Stimulated activated CD8-positive, alpha-beta memory T cell treated with anti-CD3 and anti-CD28 coated beads, Interleukin-4, amount 100 ng/mL, for 4 hours (primary cell): ENCODE measurements around the gene ANO4.

Experiments
- DNase-seq, 2 donors: peaks; one replicate each; pipeline ENCODE4 v3.0.0-alpha.2; 2020; ENCODE audit warnings: low read depth in 2 of 2, low spot score in 1 of 2

ANO4 gene

DNA sequence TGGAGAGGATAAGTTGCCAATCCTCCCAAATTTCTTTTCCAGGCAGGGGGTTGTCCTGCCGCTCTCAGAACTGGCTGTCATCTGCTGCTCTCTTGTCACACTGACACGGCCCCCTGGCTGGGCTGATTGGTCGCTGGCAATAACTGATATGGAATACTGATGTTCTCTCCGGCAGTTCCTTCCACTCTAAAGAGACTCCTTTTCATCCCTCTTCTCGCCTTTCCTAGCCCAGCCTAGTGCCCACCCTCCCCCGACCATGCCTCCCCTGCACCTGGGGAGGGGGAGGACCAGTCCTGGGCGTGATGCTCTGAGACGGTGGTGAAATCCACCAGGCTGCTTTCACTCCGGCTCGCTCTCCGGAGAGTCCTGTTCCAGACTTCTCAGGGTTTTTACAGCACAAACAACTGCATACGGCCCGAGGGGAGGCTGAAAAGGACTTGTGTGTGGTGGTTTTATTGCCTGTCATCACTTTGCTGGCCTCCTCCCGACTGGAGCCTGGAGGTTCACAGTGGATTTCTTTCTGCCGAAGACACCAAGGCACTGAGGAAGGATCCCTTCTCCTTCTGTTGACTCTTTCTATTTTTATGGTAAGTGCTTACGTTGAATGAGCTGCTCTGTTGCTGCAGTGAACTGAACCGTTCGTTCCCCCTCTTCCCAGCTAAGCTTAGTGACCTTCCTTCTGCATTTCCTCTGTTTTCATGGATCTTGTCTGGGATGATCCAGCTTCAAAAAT is at the start of gene ANO4:
Gene ANO4 (plus strand): TSS at position 336 of the 733 bp plus-strand sequence. CDS start 107,010 bp downstream, outside the sequence.
- no peak for DNase-seq

DNA sequence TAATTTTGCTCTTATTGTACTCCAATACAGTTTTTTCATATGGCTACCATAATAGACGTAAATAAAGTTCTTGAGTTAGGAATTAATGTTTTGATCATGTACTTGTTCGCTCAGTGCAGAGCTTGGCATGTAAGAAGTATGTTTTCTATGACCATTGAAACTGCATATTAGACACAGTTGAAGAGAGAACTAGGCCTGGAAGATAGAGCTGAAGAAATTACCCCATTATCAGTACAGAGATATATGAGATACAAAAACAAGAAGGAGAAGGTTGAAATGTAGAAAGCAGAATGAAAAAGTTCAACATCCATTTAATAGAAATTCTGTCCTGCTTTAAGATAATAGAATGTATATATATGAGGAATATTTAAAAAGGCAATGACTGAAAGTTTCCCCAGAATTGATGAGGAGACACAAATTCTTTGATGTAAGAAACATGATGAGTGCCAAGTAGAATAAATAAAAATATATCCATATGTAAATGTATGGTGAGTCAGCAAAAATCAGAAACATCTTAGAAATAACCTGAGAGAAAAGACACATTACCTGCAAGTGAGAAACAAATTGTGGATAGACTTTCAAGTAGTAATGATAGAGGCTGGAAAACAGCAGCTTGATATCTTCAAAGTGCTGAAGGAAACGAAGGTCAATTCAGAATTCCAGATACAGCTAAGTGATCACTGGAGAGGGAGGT is 49.1 kb upstream of the ANO4 start:
- no peak for DNase-seq

DNA sequence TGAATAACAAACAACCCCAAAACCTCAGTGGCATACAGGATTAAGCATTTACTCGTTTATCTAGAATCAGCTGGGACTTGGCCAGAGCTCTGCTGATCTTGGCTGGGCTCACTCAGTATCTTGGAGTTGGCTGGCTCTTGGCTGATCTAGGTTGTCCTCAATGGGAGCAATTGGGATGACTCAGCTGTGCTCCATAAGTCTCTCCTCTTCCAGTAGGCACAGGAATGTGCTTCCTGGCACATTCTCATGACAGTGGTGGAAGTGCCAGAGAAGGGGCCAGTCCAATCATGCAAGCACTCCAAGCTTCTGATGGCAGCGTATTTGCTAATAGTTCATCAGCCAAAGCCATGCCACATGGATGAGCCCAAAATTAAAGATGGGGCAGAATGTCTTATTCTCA is 41.7 kb upstream of the ANO4 start:
- DNase-seq, result no peak

DNA sequence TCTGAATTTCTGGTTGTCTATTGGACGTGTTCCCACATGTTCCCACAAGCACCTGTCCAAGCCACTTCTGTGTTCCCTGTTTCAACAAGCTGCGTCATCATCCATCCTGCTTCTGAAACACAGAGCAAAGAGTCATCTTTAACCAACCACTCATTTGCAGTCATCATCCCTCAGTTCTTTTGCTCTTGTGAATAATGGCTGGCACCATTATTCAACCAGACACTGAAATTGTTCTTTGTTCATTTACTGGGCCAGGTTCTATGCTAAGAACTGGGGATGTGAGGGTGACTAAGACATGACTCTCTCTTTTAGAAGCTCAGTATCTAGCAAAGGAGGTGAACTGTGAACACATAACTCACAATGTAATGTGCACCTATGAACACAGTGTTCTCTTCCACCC is 40.7 kb upstream of the ANO4 start:
- no peak for DNase-seq

- no peak for DNase-seq
Measured at GRCh38 chr12:100755186-100755585, 39.4 kb upstream of the ANO4 start.

GRCh38 chr12:100758083-100758482 is 36.5 kb upstream of the ANO4 start:
- DNase-seq, result no peak

GRCh38 chr12:100767371-100767770 is 27.2 kb upstream of the ANO4 start:
- no peak for DNase-seq

DNA sequence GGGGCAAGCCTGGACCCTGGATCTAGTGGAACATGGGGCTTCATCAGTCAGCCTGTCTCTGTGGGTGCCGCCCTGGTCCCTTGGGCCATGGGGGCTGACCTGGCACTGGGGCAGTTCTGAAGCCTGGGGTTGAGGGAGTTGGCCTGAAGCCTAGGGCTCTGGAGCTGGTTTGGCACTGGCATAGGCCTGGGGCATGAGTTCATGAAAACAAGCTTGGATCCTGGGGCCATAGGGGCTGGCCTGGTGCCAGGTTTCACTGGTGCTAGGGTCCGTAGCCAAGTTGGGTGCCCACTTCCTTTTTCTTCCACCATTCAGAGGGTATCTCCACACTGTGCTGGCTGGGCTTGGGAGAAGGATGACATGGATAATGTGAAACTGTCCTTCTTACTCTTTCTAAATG is 26.6 kb upstream of the ANO4 start:
- no peak for DNase-seq

DNA sequence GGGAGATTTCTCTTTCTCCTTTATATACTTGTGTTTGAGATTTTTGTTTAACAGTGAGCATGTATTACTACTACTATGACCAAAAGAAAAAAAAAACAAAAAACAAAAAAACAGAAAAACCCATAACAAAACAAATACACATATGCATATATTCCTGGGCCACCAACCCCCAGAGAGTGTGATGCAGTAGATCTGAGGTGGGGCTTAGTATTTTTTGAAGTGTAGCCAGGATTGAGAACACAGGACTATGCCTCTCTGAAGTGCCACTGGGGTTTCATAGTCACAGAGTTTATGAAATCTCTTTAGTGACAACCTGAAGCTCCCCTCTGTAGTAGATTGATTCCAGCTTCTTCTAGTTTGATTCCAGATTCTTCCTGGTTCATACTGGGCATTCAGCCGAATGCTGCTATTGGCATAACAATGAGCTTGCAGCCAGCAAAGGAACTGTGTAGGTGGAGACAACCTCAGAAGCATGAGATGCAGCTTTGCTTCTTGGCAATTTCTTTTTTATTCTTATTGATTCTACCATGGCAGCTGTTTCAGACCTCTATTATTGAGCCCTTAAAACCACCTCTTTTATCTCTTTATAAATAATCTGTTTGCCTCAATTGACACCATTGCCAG is 15.5 kb upstream of the ANO4 start:
- no peak for DNase-seq

GRCh38 chr12:100789146-100789545 is 5.4 kb upstream of the ANO4 start:
- DNase-seq, result no peak

- no peak for DNase-seq
Measured at GRCh38 chr12:100789975-100790374, 4.6 kb upstream of the ANO4 start.

- DNase-seq, result no peak
Measured at GRCh38 chr12:100790552-100790951, 4.0 kb upstream of the ANO4 start.

GRCh38 chr12:100793182-100793581 is 1.4 kb upstream of the ANO4 start:
- DNase-seq, result no peak

DNA sequence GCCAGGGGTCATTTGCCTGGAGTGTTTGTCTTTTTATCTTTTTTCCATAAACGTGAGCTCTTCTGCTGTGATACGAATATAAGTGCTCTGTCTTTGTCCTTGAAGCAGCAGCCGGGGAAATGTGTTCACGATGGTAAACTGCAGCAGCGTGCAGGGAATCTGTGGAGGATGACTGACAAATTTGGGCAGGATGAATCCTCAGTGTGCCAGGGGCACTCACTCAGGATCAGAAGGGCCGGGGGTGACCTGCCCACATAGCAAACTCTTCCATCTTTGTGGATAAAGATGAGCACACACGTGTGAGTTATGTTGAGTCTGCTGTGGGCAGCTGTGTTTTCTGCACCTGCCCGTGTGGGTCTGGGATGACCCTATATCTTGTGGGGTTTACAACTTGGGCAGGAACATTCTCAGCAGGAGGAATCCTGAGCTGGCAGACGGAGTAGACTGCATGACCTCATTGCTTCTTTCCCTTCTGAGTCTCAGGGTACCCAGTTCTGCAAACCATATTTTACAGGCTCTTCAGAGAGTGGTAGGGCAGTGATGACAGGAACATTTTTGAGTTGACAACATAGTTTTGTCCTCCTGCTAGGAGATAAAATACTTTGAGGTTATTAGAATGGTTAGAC is 711 bp downstream of the ANO4 start:
- DNase-seq, result no peak

DNA sequence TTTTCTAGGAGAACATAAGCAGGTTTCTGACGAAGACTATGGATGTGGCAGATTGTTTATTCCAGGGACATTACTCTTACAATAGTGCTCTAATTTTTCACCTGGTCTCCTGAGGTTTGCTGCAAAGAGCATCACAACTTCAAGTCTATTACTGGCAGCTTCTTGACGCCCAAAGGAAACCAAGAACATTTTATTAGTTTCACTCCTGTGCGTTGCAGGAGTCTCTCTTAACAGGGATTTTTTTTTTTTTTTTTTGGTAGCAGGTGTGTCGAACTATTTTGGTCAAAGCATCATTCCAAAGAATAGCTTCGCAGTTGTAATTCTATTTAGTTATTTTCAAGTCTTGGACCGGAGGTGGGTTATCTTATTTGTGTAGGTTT is 1.2 kb downstream of the ANO4 start:
- no peak for DNase-seq

DNA sequence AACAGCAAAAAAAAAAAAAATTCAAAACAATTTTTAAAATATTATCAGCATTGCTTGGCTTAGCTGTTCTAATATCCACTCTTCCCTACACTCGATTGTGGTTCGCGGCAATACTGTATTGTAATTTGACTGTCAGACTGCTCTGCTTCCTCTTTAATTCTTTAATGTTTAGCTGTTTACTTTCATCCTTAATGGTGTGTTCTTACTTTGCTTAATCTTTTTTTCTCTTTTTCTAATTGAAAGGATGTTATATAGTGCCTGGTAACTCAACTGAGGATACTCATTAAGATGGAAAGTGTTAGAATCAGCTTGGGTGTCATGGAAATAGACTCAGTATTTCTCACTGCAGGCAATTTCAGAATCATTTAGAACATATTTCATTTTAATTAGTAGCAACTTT is 2.0 kb downstream of the ANO4 start:
- DNase-seq, result no peak

GRCh38 chr12:100797246-100797645 is 2.7 kb downstream of the ANO4 start:
- no peak for DNase-seq

DNA sequence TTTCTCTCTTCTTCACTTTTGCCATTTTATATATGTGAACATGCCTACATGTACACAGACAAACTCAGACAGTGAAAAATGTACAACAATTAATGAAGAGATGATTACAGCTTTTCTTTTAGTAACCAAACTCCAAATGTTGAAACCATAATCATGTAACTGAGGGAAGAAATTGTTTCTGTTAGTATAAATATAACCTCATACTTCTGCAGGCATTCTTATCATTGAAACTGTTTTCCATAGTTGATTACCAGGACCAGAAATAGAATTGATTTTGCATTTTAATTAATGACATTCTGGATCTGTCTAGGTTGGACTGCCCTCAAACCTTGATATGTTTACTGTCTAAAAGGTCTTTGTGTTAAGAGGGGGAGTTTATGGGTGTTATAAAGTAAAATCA is 3.2 kb downstream of the ANO4 start:
- no peak for DNase-seq

GRCh38 chr12:100798286-100799160 is 3.9 kb downstream of the ANO4 start:
- DNase-seq, result no peak

DNA sequence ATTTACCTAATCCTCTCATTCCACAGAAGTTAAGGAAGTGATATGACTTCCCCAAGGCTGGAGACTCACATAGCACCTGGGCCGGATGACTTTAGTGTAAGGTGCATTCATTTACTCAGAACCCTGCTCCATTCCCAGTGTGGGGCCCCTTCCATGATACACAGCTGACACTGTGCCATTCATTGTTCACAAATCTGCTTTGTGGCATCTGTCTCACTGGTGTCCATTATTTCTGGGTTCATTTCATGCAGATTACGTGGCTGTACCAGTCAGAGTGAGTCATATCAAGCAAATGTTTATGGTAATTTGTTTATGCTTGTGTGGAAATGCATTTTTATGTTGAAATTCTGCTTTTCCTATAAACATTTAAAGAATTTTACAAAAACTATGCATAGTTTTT is 5.2 kb downstream of the ANO4 start:
- no peak for DNase-seq

GRCh38 chr12:100800723-100801122 is 6.1 kb downstream of the ANO4 start:
- no peak for DNase-seq
